HUDEP-2 (cell line): ENCODE measurements around the gene HIP1.
"Not testable (repeated sequence)": the region's sequence is repeated elsewhere in the genome, so short reads cannot be mapped to it uniquely, and the experiment has no call there.

Source experiments
- DNase-seq, 76 experiments: peaks; one replicate each; lab custom pipeline; 2025; ENCODE audit not compliant: unreplicated experiment in 76 of 76; lab: John Stamatoyannopoulos, UW

The HIP1 gene

DNA sequence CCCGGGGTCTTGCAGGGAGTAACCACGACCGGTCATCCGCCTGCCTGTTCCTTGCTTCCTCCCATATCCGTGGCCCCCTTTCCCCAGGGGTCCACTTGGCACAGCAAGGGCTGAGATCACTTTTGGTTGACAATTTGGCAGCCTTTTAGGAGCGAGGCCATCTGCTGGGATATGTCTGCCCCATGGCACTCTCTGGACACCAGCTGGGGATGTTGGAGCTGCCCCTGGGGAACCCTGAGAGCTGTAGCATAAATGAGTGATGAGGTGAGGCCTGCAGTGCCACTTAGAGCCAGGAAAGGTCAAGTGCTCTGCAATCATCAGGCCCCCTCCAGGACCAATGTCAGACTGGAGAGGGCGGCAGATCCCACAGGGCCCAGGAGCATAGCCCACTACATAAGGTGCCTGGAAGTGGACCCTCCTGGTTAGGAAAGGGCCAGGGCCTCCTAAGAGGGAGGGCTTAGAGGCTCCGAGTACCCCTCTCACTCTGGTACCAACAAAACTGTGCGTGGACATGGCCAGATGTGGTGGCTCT is 92.1 kb downstream of the HIP1 start:
- DNase-seq: no peak

- no peak for DNase-seq
Measured at GRCh38 chr7:75645570-75645969, 93.2 kb downstream of the HIP1 start.

DNA sequence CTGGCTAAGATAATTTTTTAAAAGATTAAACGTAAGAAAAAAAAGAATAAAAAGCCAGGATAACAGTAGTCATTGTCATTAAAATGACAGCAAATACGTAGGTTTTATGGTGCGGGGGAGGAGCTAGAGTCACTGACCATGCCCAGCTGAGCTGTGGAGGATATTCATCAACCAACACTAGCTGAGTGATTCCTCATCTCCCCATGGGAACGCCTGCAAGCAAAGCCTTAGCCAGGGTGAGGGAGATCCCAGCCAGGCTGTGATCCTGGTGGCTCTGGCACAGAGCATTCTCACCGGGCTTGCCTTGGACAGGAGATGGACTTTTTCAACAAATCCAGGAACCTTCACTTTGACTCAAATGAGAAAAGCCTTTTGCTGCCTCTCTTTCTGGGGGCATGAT is 94.2 kb downstream of the HIP1 start:
- DNase-seq: no peak

GRCh38 chr7:75642810-75643486 is 95.8 kb downstream of the HIP1 start:
- DNase-seq: peak in 32 of 76 experiments; percentile 1 to 45 (median 20)

DNA sequence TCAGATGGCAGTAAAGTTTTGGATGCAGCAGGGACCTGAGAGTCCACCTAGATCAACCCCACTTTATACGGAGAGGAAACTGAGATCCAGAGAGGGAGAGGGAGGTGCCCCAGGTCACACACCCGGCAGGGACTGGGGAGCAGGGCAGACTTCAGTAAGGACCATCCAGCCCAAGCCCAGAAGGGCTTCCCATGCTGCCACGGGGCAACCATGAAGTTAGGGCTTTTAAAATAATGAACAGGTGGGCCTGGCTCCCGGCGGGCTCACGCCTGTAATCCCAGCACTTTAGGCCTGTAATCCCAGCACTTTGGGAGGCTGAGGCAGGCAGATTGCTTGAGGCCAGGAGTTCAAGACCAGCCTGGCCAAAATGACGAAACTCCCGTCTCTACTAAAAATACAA is 98.5 kb downstream of the HIP1 start:
- DNase-seq: no peak

- DNase-seq: no peak
Measured at GRCh38 chr7:75639886-75640190, 98.9 kb downstream of the HIP1 start.

- DNase-seq: no peak
Measured at GRCh38 chr7:75639071-75639885, 99.5 kb downstream of the HIP1 start.

DNA sequence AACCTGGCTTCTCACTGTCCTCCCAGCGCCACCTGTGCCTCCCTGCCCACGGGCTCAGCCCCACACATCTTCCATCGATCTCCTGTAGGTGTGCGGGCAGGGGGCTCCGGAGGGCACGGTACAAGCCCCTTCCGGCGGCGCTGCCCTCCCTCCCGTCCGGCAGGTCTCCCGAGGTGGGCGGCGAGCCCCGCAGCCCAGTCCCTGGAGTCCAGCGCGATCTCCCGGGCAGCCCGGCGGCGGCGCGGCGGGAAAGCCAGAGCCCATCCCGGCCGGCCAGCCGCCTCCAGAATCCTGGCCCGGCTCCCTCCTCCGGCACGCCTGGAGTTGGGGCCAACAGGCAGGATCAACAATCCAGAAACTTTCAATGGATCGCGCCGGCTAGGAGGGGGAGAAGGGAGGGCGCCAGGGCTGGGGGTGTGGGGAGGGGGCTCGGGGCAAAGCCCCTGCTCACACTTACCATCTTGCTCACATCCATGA is 100.1 kb downstream of the HIP1 start:
- DNase-seq: no peak

- no peak for DNase-seq
Measured at GRCh38 chr7:75637854-75638593, 100.7 kb downstream of the HIP1 start.

DNA sequence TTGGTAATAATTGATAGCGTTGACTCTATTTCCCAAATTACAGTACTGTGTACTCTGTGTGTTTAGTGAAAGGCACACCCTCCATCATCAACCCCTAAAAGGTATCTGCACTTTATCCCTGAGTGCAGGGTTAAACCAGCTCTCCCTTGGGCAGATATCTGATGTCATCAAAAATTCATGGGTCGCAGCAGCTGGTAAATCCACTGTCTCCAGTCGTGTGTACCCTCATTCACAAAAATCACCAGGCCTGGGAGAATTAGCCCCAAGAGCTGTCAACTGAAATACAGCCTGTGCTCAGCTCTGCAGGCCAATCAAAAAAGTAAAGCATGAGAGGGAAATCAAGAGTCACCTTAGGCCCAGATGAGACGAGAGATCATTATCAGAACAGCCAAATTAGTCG is 103.7 kb downstream of the HIP1 start:
- no peak for DNase-seq

DNA sequence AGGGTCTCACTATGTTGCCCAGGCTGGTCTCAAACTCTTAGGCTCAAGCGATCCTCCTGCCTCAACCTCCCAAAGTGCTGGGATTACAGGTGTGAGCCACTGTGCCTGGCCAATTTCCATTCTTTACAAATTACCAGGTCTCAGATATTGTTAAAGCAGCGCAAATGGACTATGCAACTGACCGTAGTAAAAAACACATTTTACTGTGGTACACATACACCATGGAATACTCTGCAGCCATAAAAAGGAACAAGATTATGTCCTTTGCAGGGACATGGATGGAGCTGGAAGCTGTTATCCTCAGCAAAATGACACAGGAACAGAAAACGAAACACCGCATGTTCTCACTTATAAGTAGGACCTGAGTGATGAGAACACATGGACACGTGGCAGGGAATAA is 106.2 kb downstream of the HIP1 start:
- DNase-seq: not testable (repeated sequence)

DNA sequence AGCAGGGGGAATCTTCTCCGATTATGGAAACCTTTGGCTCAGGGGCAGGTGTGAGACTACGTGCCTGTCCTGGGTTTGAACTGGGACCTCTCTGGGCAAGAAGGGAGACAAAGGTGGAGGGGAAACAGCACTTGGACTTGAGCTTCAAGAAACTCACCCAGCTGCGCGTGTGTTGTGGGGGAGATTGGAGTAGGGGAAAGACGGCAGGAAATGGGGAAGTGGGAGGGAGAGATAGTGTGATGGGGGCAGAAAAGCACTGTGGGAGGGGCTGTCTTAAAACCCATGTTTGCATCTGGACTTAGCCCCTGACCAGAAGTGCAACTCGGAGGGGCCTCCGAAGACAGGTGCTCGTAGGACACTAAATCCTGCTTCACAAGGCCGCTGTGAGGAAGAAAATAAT is 107.0 kb downstream of the HIP1 start:
- no peak for DNase-seq

- DNase-seq: no peak
Measured at GRCh38 chr7:75630549-75630948, 108.2 kb downstream of the HIP1 start.

DNA sequence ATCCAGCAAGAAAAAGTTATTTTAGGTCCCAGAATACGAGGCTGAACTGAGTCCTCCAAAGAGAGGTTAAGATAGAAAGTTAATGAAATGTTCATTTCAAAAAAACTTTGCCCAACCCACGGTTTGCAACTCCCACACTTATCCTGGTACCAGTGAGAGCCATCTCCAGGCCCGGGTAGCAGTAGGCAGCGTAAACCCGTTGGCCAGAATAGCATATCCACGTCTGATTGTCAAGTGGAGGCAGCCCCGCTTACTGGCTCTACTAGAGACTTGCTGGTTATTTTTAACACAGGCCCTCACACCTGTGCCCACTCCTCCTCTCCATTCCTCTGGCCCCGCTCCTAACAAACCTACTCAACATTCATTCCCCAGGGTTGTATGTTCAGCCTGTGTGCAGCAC is 109.7 kb downstream of the HIP1 start:
- no peak for DNase-seq

DNA sequence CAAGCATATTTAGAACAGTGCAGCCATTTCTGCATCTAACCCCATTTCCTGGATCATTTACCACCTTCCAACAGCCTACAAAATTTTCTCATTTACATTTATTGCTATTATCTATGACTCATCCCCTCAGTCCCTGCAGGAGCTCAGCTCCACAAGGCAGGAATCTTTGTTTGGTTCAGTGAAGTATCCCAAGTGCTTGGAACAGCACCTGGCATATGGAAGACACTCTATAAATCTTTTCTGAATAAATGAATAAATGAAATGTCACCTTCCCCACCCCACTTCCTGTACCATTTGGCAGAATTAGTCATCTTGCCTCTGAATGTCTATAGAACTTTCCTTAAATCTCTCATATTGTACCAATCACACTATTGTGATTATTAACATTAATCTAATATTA is 110.7 kb downstream of the HIP1 start:
- DNase-seq: no peak

DNA sequence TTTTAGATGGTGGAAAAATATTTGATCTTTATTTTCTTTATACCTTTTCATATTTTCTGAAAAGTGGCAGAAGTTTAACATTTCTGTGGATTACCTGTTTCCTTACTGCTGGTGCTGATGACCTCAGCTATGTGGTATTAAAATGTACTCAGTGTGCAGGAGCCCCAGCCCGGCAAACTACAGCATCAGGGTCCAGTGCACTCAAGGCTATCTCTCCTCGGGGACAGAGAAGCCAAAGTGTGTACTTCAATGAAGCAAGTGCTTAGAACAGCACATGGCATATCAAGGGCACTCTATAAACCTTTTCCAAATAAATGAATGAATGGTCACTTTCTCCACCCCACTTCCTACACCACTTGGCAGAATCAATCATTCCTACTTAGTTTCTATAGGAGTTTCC is 111.8 kb downstream of the HIP1 start:
- DNase-seq: no peak

DNA sequence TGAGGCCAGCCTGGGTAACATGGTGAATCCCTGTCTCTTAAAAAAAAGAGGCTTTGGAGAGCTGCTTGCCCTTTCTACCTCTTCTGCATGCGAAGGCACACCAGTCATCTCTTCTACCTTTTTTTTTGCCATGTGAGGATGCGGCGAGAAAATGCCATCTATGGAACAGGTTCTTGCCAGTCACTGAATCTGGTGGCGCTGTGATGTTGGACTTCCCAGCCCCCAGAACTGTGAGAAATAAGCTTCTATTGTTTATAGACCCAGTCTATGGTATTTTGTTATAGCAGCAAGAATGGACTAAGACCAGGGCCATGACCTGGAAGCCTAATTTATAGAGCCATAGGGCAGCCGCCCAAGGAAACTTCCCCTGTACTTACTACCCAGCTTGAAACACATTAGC is 112.9 kb downstream of the HIP1 start:
- no peak for DNase-seq

DNA sequence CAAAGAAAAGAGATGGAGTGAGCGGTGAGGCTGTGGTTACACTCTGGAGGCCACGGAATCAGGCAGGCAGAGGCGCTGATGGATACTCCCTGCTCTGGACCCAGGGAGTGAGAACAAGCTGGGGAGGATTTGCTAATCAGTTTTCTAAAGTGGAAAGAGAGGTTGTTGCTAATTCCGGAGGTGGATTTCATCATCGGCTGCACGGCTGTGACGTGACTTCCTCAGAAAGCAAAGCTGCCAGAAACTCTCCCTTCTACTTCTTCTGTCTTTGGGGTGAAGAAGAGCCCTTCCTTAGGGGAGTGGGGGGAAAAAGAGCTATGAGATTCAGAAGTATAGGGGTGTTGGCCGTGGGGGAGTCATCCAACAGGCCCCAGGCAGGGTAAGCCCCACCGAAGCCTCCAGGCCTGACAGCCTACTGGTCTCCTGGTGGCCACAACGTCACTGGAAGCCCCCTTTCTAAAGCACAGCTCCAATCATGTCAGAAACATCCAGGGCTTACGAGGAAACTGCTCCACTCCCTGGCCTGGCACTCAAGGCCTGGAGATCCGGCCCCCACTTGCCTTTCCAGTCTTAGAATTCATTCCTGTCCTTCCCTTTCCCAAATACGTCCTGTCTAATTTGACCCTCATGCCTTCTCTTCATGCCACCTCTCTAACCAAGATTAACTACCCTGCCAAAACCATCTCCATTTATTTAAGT is 114.5 kb downstream of the HIP1 start:
- no peak for DNase-seq

- no peak for DNase-seq
Measured at GRCh38 chr7:75623390-75624133, 115.2 kb downstream of the HIP1 start.

DNA sequence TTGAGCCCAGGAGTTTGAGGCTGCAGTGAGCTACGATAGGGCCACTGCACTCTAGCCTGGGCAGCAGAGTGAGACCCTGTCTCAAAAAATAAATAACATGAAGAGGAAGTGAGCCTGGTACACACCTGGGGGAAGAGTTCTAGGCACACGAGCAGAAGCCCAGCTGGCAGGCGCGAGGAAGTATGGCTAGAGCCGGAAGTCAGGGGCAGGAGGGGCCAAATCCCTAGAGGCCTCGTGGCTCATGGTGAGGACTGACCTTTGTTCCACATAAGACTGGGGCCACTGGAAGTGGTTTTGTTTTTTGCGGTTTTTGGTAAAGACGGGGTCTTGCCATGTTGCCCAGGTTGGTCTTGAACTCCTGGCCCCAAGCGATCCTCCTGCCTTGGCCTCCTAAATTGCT is 117.6 kb downstream of the HIP1 start:
- no peak for DNase-seq
